ENCODE results near the gene BTBD17.

DNA sequence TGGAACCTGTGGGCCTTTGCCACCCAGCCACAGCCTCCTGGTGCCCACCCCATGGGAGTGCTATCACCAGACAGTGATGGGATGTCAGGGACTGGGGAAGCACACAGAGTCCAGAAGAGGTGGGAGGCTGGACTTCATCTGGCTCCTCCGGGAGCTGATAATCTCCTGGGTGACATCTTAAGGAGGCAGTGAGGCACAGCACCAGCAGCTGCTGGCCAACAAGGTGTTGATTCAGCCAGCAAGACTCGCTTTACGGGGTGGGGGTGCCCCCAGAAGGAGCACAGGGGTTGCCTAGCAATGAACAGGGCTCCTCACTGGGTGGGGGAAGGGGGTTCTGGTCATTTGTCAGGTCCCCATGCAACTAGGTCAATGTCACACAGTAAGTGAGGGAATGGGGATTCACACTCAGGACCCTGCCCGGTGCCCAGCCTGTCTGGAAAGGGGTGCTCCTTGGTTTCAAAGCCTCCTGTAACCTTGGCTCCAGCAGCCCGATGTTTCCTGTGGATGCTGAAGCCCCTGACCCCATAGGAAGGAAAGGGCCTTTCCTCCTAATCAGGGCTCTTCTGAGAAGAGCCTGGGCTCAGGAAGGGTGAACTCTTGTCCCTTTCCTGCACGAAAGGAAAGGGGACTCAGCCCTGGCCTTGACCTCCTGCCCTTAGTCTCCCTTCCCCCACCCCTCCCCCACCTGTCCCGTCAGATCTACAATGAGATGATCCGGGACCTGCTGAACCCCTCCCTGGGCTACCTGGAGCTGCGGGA is 18.0 kb downstream of the BTBD17 start:
- TF ChIP-seq, protein P1, sequence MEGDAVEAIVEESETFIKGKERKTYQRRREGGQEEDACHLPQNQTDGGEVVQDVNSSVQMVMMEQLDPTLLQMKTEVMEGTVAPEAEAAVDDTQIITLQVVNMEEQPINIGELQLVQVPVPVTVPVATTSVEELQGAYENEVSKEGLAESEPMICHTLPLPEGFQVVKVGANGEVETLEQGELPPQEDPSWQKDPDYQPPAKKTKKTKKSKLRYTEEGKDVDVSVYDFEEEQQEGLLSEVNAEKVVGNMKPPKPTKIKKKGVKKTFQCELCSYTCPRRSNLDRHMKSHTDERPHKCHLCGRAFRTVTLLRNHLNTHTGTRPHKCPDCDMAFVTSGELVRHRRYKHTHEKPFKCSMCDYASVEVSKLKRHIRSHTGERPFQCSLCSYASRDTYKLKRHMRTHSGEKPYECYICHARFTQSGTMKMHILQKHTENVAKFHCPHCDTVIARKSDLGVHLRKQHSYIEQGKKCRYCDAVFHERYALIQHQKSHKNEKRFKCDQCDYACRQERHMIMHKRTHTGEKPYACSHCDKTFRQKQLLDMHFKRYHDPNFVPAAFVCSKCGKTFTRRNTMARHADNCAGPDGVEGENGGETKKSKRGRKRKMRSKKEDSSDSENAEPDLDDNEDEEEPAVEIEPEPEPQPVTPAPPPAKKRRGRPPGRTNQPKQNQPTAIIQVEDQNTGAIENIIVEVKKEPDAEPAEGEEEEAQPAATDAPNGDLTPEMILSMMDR (IDR thresholded peaks at IDR 0.05) = no peak
- TF ChIP-seq POLR2A (IDR thresholded peaks at IDR 0.05) (no peak), EP300 (IDR thresholded peaks at IDR 0.05) (no peak)
